ENCODE data around the gene ATXN1. TPM values are rescaled to one million over a fixed set of nuclear protein-coding genes. Genes with fewer than 3 reads are reported as not detected.

The ATXN1 gene
- total and polyA plus RNA-seq, 2 donors from 2014 or later: 4.2 to 58.2 TPM

GRCh38 chr6:16762550-16763477, 1.6 kb upstream of the ATXN1 start:
- intact Hi-C loops (cut with DNase I): loop anchor here (10.0 kb wide), 2 partner anchors 248 to 428 kb away; no protein-coding TSS in a partner anchor
- Histone ChIP-seq H3K4me1 (ENCODE audit: control insufficient read depth in 2 of 3, insufficient read depth in 2 of 3, low read depth in 1 of 3, low read length in 3 of 3) (peaks cover 0 to 19% (median 6%) of the 10 kb centered on the region in 3 donors), H3K4me3 (ENCODE audit: low read length in 3 of 3) (peak overlapping the region; percentile 62 to 84 (median 65)), H3K9me3 (ENCODE audit: control insufficient read depth in 2 of 3, insufficient read depth in 1 of 3, low read length in 3 of 3) (no peaks in the 10 kb centered on the region), H3K9ac (ENCODE audit: low read length in 3 of 3) (peak overlapping the region; percentile 51 to 83 (median 78)), H3K27ac (ENCODE audit: low read depth in 2 of 2, low read length in 2 of 2) (peak overlapping the region; percentile 88 to 89), H3K27me3 (ENCODE audit: control insufficient read depth, insufficient read depth, low read length) (no peaks in the 10 kb centered on the region), H3K36me3 (ENCODE audit: control insufficient read depth in 2 of 3, insufficient read depth in 3 of 3, low read length in 3 of 3) (no peaks in the 10 kb centered on the region)
- TF ChIP-seq CTCF (IDR thresholded peaks at IDR 0.05; ENCODE audit: borderline replicate concordance, extremely low read depth, insufficient read depth): peak; percentile 76
- DNase-seq (peak; percentile 62 to 90 (median 82)), FAIRE-seq (no peak)

GRCh38 chr6:16762268-16762549, 949 bp upstream of the ATXN1 start:
- intact Hi-C loops (cut with DNase I): loop anchor here (10.0 kb wide), 2 partner anchors 247 to 427 kb away; no protein-coding TSS in a partner anchor
- FAIRE-seq: no peak
- Histone ChIP-seq H3K4me1 (ENCODE audit: control insufficient read depth in 2 of 3, insufficient read depth in 2 of 3, low read depth in 1 of 3, low read length in 3 of 3) (peaks cover 0 to 19% (median 6%) of the 10 kb centered on the region in 3 donors), H3K9ac (ENCODE audit: low read length in 3 of 3) (peak overlapping the region; percentile 51 to 83 (median 78)), H3K9me3 (ENCODE audit: control insufficient read depth in 2 of 3, insufficient read depth in 1 of 3, low read length in 3 of 3) (no peaks in the 10 kb centered on the region), H3K36me3 (ENCODE audit: control insufficient read depth in 2 of 3, insufficient read depth in 3 of 3, low read length in 3 of 3) (no peaks in the 10 kb centered on the region), H3K27ac (ENCODE audit: low read depth in 2 of 2, low read length in 2 of 2) (peak overlapping the region; percentile 88 to 89), H3K27me3 (ENCODE audit: control insufficient read depth, insufficient read depth, low read length) (no peaks in the 10 kb centered on the region), H3K4me3 (ENCODE audit: low read length in 3 of 3) (peak overlapping the region; percentile 62 to 84 (median 65))
- peak in 1 of 5 donors; percentile 82 for DNase-seq
- no peak for TF ChIP-seq CTCF (IDR thresholded peaks at IDR 0.05; ENCODE audit: borderline replicate concordance, extremely low read depth, insufficient read depth)

GRCh38 chr6:16761471-16762267, 409 bp upstream of the ATXN1 start:
- TF ChIP-seq CTCF (IDR thresholded peaks at IDR 0.05; ENCODE audit: borderline replicate concordance, extremely low read depth, insufficient read depth): peak; percentile 28
- DNase-seq (peak; percentile 91 to 95 (median 94)), FAIRE-seq (no peak)
- H3K9ac ChIP-seq (ENCODE audit: low read length in 3 of 3): peak overlapping the region; percentile 81 to 90 (median 83)
- no peaks in the 10 kb centered on the region for H3K27me3 ChIP-seq (ENCODE audit: control insufficient read depth, insufficient read depth, low read length)
- no peaks in the 10 kb centered on the region for H3K36me3 ChIP-seq (ENCODE audit: control insufficient read depth in 2 of 3, insufficient read depth in 3 of 3, low read length in 3 of 3)
- H3K27ac ChIP-seq (ENCODE audit: low read depth in 2 of 2, low read length in 2 of 2): peak overlapping the region; percentile 89 to 95
- peak overlapping the region; percentile 84 to 90 (median 89) for H3K4me3 ChIP-seq (ENCODE audit: low read length in 3 of 3)
- intact Hi-C loops (cut with DNase I): loop anchor here (10.0 kb wide), 2 partner anchors 247 to 427 kb away; no protein-coding TSS in a partner anchor
- H3K9me3 ChIP-seq (ENCODE audit: control insufficient read depth in 2 of 3, insufficient read depth in 1 of 3, low read length in 3 of 3): no peaks in the 10 kb centered on the region
- peaks cover 4 to 19% (median 6%) of the 10 kb centered on the region in 3 donors for H3K4me1 ChIP-seq (ENCODE audit: control insufficient read depth in 2 of 3, insufficient read depth in 2 of 3, low read depth in 1 of 3, low read length in 3 of 3)
